GM12878 (cell line): ENCODE results near the gene CYSRT1. TPM values are rescaled to one million over a fixed set of nuclear protein-coding genes. Genes with fewer than 3 reads are reported as not detected.

ENCODE experiments used
- BMI1 ChIP-seq: fragments of 450-650 bp; IDR thresholded peaks from 2 replicates; pipeline ENCODE4 v1.6.1; 2016; ENCODE audit warnings: mild to moderate bottlenecking, moderate library complexity, borderline replicate concordance
- CHD1 ChIP-seq: IDR thresholded peaks from 2 replicates; pipeline ENCODE4 v1.6.1; 2012; ENCODE audit warnings: low read depth, low read length, improper control_type of control experiment
- FOXM1 ChIP-seq: IDR thresholded peaks from 2 replicates; pipeline ENCODE4 v1.6.1; 2012; ENCODE audit warnings: low read depth, mild to moderate bottlenecking, inconsistent platforms, low read length, moderate library complexity
- HDAC6 ChIP-seq: fragments of 200-600 bp; sonication (generic); IDR thresholded peaks from one replicate; pipeline ENCODE4 v1.8.0; 2017; ENCODE audit warnings: antibody characterized with exemption; ENCODE audit not compliant: unreplicated experiment
- IRF4 ChIP-seq: IDR thresholded peaks from 2 replicates; pipeline ENCODE4 v1.6.1; 2011; ENCODE audit warnings: low read depth, low read length
- MXI1 ChIP-seq: fragments of 150-350 bp; IDR thresholded peaks from 2 replicates; pipeline ENCODE4 v1.6.1; 2011; ENCODE audit warnings: low read depth, mild to moderate bottlenecking, inconsistent platforms, low read length, improper control_type of control experiment
- MYB ChIP-seq: fragments of 150-350 bp; IDR thresholded peaks from 2 replicates; pipeline ENCODE4 v1.6.1; 2014; ENCODE audit warnings: mild to moderate bottlenecking, low read depth, low read length, borderline replicate concordance
- NFYA ChIP-seq: IDR thresholded peaks from 2 replicates; pipeline ENCODE4 v1.6.1; 2011; ENCODE audit warnings: low read depth, mild to moderate bottlenecking, low read length, improper control_type of control experiment, borderline replicate concordance
- NFYB ChIP-seq: IDR thresholded peaks from 2 replicates; pipeline ENCODE4 v1.6.1; 2011; ENCODE audit warnings: low read depth, mild to moderate bottlenecking, low read length, improper control_type of control experiment, moderate library complexity; ENCODE audit not compliant: insufficient read depth
- POLR2A ChIP-seq: IDR thresholded peaks from 2 replicates; pipeline ENCODE4 v1.6.1; 2011; ENCODE audit warnings: low read depth, mild to moderate bottlenecking, low read length
- SMARCA5 ChIP-seq: fragments of 450-650 bp; IDR thresholded peaks from 2 replicates; pipeline ENCODE4 v1.6.1; 2017; ENCODE audit warnings: mild to moderate bottlenecking
- SP1 ChIP-seq: IDR thresholded peaks from one replicate; pipeline ENCODE4 v1.6.1; 2011; ENCODE audit warnings: low read depth, low read length
- TARDBP ChIP-seq: IDR thresholded peaks from 2 replicates; pipeline ENCODE4 v1.6.1; 2016; ENCODE audit warnings: borderline replicate concordance
- ZSCAN29 ChIP-seq: fragments of 450-650 bp; IDR thresholded peaks from 2 replicates; pipeline ENCODE4 v1.6.1; 2017; ENCODE audit warnings: mild to moderate bottlenecking, moderate library complexity
- ZZZ3 ChIP-seq: IDR thresholded peaks from 2 replicates; pipeline ENCODE4 v1.6.1; 2011; ENCODE audit warnings: low read depth; ENCODE audit not compliant: control insufficient read depth, insufficient read length
- polyA plus RNA-seq, 11 experiments: library from polyadenylated mRNA; depleted of rRNA in 4 of 11; unstranded in 6 of 11; stranded (reverse) in 5 of 11; fragments of >200 nt; fragmentation: Nextera tagmentation in 4 of 11; fragmentation: Illumina TruSeq in 1 of 11; extraction: Ambion mirVana in 4 of 11; extraction: Trizol in 1 of 11; gene quantifications; 1 replicate in 1 of 11; 2 replicates in 10 of 11; pipeline versions ENCODE4 v1.2.1 to v1.2.3, GENCODE V29; 2011 to 2016; ENCODE audit warnings: inconsistent platforms in 2 of 11, missing spikeins in 2 of 11, low read depth in 1 of 11
- total RNA-seq, 4 experiments: library from RNA; depleted of rRNA in 3 of 4; stranded (reverse); fragments of >200 nt in 3 of 4; fragmentation: Illumina TruSeq in 1 of 4; extraction: Trizol in 1 of 4; gene quantifications; 2 replicates each; pipeline versions ENCODE4 v1.2.1 to v1.2.3, GENCODE V29; 2013 to 2021
- TF ChIP-seq, protein P1 (sequence below): fragments of 450-650 bp; IDR thresholded peaks from 2 replicates; pipeline ENCODE4 v1.6.1; 2017; ENCODE audit warnings: low read depth, mild to moderate bottlenecking, moderate library complexity
- TF ChIP-seq, protein P2 (sequence below): fragments of 450-650 bp; IDR thresholded peaks from 2 replicates; pipeline ENCODE4 v1.6.1; 2017; ENCODE audit warnings: mild to moderate bottlenecking
- TF ChIP-seq, protein P3 (sequence below): fragments of 450-650 bp; IDR thresholded peaks from 2 replicates; pipeline ENCODE4 v1.6.1; 2016; ENCODE audit warnings: mild to moderate bottlenecking
- TF ChIP-seq, protein P4 (sequence below): fragments of 150-350 bp; IDR thresholded peaks from 2 replicates; pipeline ENCODE4 v1.6.1; 2016; ENCODE audit warnings: low read depth, low read length
- TF ChIP-seq, protein P5 (sequence below): fragments of 450-650 bp; IDR thresholded peaks from 2 replicates; pipeline ENCODE4 v1.6.1; 2017; ENCODE audit warnings: antibody characterized with exemption, mild to moderate bottlenecking, moderate library complexity

The CYSRT1 gene
- total and polyA plus RNA-seq, 10 of the 15 experiments (the other 5 are each of a cell fraction or from before 2014, with no cell fraction given) = 0.24 to 3.6 (median 0.97) TPM; not detected in 1

DNA sequence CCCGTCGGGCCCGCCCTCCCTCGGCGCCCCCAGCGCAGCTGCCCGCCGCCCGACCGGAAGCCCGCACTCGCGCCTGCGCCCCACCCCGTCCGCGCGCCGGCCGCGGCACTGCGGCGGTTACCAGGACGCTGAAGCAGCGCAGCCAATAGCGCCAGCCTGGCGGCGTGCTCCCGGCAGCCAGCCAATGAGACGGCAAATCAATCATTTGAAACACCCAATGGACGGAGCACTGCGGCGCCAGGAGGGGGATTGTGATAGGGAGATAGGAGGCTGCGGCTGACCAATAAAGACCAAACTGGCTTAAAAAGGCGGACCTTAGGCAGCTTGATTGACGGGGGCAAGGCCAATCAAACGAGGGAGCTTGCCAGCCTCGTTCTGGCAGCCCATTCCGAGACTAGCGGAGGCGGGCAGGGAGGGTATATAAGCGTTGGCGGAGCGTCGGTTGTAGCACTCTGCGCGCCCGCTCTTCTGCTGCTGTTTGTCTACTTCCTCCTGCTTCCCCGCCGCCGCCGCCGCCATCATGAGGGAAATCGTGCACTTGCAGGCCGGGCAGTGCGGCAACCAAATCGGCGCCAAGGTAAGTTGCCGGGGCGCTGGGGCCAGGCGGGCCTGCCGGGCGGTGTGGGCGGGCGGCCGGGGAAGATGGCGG lies 16.0 kb downstream of the CYSRT1 start, which contains the start of gene TUBB4B (continued):
- TF ChIP-seq MXI1 (peak; percentile 52; the same call in 1 of the 2 replicates), BMI1 (no peak), POLR2A (no peak), TARDBP (0 out of 2 replicates have a peak, but pooled peaks have one; percentile 49), SP1 (peak; percentile 99), ZZZ3 (no peak), NFYB (peak; percentile 99), FOXM1 (no peak), NFYA (peak; percentile 85), CHD1 (0 out of 2 replicates have a peak, but pooled peaks have one; percentile 83), HDAC6 (peak; percentile 88), IRF4 (no peak), ZSCAN29 (peak; percentile 59; the same call in 1 of the 2 replicates), MYB (0 out of 2 replicates have a peak, but pooled peaks have one; percentile 46), SMARCA5 (peak; percentile 95)
- TF ChIP-seq, protein P1, sequence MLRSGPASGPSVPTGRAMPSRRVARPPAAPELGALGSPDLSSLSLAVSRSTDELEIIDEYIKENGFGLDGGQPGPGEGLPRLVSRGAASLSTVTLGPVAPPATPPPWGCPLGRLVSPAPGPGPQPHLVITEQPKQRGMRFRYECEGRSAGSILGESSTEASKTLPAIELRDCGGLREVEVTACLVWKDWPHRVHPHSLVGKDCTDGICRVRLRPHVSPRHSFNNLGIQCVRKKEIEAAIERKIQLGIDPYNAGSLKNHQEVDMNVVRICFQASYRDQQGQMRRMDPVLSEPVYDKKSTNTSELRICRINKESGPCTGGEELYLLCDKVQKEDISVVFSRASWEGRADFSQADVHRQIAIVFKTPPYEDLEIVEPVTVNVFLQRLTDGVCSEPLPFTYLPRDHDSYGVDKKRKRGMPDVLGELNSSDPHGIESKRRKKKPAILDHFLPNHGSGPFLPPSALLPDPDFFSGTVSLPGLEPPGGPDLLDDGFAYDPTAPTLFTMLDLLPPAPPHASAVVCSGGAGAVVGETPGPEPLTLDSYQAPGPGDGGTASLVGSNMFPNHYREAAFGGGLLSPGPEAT = no peak
- TF ChIP-seq, protein P2, sequence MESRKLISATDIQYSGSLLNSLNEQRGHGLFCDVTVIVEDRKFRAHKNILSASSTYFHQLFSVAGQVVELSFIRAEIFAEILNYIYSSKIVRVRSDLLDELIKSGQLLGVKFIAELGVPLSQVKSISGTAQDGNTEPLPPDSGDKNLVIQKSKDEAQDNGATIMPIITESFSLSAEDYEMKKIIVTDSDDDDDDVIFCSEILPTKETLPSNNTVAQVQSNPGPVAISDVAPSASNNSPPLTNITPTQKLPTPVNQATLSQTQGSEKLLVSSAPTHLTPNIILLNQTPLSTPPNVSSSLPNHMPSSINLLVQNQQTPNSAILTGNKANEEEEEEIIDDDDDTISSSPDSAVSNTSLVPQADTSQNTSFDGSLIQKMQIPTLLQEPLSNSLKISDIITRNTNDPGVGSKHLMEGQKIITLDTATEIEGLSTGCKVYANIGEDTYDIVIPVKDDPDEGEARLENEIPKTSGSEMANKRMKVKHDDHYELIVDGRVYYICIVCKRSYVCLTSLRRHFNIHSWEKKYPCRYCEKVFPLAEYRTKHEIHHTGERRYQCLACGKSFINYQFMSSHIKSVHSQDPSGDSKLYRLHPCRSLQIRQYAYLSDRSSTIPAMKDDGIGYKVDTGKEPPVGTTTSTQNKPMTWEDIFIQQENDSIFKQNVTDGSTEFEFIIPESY = no peak
- TF ChIP-seq, protein P3, sequence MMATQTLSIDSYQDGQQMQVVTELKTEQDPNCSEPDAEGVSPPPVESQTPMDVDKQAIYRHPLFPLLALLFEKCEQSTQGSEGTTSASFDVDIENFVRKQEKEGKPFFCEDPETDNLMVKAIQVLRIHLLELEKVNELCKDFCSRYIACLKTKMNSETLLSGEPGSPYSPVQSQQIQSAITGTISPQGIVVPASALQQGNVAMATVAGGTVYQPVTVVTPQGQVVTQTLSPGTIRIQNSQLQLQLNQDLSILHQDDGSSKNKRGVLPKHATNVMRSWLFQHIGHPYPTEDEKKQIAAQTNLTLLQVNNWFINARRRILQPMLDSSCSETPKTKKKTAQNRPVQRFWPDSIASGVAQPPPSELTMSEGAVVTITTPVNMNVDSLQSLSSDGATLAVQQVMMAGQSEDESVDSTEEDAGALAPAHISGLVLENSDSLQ = peak; percentile 100
- TF ChIP-seq, protein P4, sequence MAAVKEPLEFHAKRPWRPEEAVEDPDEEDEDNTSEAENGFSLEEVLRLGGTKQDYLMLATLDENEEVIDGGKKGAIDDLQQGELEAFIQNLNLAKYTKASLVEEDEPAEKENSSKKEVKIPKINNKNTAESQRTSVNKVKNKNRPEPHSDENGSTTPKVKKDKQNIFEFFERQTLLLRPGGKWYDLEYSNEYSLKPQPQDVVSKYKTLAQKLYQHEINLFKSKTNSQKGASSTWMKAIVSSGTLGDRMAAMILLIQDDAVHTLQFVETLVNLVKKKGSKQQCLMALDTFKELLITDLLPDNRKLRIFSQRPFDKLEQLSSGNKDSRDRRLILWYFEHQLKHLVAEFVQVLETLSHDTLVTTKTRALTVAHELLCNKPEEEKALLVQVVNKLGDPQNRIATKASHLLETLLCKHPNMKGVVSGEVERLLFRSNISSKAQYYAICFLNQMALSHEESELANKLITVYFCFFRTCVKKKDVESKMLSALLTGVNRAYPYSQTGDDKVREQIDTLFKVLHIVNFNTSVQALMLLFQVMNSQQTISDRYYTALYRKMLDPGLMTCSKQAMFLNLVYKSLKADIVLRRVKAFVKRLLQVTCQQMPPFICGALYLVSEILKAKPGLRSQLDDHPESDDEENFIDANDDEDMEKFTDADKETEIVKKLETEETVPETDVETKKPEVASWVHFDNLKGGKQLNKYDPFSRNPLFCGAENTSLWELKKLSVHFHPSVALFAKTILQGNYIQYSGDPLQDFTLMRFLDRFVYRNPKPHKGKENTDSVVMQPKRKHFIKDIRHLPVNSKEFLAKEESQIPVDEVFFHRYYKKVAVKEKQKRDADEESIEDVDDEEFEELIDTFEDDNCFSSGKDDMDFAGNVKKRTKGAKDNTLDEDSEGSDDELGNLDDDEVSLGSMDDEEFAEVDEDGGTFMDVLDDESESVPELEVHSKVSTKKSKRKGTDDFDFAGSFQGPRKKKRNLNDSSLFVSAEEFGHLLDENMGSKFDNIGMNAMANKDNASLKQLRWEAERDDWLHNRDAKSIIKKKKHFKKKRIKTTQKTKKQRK = peak; percentile 95
- TF ChIP-seq, protein P5, sequence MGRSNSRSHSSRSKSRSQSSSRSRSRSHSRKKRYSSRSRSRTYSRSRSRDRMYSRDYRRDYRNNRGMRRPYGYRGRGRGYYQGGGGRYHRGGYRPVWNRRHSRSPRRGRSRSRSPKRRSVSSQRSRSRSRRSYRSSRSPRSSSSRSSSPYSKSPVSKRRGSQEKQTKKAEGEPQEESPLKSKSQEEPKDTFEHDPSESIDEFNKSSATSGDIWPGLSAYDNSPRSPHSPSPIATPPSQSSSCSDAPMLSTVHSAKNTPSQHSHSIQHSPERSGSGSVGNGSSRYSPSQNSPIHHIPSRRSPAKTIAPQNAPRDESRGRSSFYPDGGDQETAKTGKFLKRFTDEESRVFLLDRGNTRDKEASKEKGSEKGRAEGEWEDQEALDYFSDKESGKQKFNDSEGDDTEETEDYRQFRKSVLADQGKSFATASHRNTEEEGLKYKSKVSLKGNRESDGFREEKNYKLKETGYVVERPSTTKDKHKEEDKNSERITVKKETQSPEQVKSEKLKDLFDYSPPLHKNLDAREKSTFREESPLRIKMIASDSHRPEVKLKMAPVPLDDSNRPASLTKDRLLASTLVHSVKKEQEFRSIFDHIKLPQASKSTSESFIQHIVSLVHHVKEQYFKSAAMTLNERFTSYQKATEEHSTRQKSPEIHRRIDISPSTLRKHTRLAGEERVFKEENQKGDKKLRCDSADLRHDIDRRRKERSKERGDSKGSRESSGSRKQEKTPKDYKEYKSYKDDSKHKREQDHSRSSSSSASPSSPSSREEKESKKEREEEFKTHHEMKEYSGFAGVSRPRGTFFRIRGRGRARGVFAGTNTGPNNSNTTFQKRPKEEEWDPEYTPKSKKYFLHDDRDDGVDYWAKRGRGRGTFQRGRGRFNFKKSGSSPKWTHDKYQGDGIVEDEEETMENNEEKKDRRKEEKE = 0 out of 2 replicates have a peak, but pooled peaks have one; percentile 63
